NCI-H524 (cell line): ENCODE data around the gene NPR3.

Experiments
- DNase-seq, 2 experiments: peaks; one replicate each; lab custom pipeline; 2025; lab: John Stamatoyannopoulos, UW

Gene NPR3

GRCh38 chr5:32812399-32812798 is 101.3 kb downstream of the NPR3 start:
- DNase-seq = no peak

GRCh38 chr5:32814141-32814540 is 103.0 kb downstream of the NPR3 start:
- no peak for DNase-seq

GRCh38 chr5:32814620-32815019 is 103.5 kb downstream of the NPR3 start:
- DNase-seq = no peak

- DNase-seq = no peak
These were observed 116.9 kb downstream of the NPR3 start for GRCh38 chr5:32827981-32828380.

GRCh38 chr5:32828492-32828891 is 117.4 kb downstream of the NPR3 start:
- no peak for DNase-seq

- no peak for DNase-seq
These were observed 120.5 kb downstream of the NPR3 start for GRCh38 chr5:32831624-32832023.

GRCh38 chr5:32833127-32833526 is 122.0 kb downstream of the NPR3 start:
- no peak for DNase-seq

GRCh38 chr5:32833663-32834062 is 122.5 kb downstream of the NPR3 start:
- DNase-seq = no peak

- DNase-seq = no peak
These were observed 123.1 kb downstream of the NPR3 start for GRCh38 chr5:32834251-32834650.

GRCh38 chr5:32836176-32836575 is 125.1 kb downstream of the NPR3 start:
- DNase-seq = no peak

- no peak for DNase-seq
These were observed 126.1 kb downstream of the NPR3 start for GRCh38 chr5:32837211-32837610.

- no peak for DNase-seq
These were observed 128.0 kb downstream of the NPR3 start for GRCh38 chr5:32839106-32839505.

GRCh38 chr5:32840606-32841005 is 129.5 kb downstream of the NPR3 start:
- no peak for DNase-seq
